SKM-1 treated with dmso at 0.1 percent for 144 hours (cell line): ENCODE results near the gene PDLIM5.
"Not testable (repeated sequence)": the region's sequence is repeated elsewhere in the genome, so short reads cannot be mapped to it uniquely, and the experiment has no call there.

Source experiments
- DNase-seq: peaks from one replicate; lab custom pipeline; 2025; ENCODE audit not compliant: unreplicated experiment; lab: John Stamatoyannopoulos, UW

Gene PDLIM5

DNA sequence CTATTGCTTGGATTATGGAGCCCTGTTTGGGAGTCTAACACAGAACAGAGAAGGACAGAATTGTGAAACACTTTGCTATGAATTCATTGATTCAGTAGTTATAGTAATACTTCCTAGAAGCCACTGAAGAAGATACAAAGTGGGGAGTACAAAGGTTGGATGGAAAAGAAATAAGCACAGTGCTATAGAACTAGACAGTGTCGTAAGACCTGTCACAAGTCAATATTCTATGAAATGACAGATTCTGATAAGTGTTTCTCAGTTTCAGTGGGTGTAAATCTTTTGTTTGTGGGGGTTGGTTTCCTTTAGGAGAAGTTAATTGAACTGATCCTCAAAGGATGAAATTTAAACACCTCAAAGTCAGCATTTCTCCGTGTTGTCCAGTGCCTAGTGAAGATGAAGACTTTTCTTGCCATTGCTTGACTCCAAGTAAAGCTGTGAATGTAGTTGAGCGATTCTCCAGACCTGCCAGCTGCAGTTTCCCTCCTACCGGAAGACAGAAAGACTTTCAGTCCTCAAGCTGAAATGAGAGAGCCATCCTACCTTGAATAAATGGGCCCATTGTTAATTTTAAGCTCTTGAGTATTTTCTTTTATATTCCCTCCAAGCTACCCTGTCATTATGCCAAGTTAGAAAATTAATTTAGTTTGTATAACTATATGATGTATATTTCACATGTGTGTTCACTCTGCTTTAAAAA is 7.9 kb downstream of the PDLIM5 start:
- no peak for DNase-seq

DNA sequence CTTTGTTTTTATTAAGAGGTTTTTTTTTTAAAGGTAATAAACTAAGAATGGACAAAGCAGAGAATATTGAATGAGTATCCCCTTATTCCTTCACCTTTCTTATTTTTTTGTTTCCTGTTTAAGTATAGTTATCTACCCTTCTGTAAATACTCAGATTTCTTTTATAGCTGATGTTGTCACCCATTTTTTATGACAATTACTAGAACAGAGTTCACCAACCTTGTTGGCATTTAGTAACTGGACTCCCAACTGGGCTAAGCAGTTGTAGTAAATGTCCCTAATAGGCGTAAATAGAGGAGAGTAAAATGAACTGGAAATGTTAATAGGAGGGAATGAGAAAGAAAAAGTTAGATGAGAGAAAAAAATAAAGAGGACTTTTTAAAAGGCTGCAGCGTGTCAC is 9.8 kb downstream of the PDLIM5 start:
- DNase-seq = no peak

DNA sequence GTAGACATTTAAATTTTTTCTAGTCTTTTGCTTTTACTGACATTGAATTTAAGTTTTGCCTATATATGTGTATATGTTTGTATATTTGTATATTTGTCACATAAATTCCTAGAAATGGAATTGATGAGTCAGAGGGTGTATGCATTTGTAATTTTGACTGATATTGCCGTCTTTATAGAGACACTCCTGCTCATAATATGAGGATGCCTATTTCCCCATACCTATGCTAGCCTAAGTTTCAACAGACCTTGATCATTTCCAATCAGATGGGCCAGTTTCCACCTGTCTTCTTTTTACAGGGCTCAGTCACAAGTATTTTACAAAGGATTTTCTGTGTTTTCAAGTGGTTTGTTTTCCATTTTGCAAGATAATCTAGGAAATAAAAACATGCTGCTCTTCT is 10.8 kb downstream of the PDLIM5 start:
- no peak for DNase-seq

DNA sequence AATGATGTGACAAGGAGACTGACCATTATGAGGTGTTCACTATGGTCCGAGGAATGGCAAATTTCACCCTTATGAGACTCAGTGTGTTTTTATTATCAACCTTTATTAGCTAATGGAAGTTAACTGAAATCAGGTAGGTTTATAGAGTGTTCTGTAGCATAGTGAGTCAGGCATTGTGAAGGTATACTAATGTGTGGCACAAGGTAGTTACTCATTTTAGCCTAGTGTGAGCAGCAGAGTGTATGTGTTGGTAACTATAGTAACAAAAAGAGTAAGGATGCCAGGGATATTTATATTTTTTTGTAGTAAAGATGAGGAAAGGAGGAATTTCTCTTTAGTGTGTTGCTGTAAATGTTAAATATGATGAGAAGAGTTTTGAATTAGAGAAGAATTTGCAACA is 12.0 kb downstream of the PDLIM5 start:
- DNase-seq = no peak

DNA sequence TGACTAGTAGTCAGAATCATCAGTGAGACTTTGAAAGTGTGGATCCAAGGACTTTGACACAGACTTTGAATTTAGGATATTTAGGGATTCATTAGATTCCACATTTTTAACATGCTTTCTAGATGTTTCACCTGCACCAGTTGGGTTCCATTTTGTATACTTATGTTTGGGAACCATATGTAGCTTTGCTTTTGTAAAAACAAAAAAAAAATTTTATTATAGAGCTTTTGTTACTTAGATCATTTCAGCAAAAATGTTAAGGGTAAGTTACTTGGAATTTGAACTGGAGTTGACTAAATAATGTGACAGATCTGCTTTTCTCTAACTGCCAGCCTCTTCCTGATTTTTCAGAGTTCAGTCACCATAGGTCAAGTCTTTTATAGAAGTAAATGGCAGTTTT is 14.6 kb downstream of the PDLIM5 start:
- no peak for DNase-seq

DNA sequence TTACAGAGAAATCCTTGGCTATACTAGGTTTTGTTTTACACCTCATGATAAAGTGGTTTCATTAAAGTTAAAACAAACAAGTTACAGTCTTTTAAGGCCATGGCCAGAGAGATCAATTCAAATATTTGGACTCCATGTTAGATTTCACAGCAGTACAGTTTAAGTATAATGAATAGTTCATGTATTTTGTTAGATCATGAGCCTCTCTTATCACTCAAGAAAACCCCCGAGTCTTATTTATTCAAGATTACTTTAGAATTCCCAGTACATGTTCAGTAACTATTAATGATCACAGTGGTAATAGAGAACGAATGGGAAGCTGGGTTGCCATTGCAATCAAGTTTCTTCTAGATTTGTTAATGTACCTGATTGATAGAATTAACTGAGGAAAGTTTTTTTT is 15.2 kb downstream of the PDLIM5 start:
- DNase-seq = no peak

DNA sequence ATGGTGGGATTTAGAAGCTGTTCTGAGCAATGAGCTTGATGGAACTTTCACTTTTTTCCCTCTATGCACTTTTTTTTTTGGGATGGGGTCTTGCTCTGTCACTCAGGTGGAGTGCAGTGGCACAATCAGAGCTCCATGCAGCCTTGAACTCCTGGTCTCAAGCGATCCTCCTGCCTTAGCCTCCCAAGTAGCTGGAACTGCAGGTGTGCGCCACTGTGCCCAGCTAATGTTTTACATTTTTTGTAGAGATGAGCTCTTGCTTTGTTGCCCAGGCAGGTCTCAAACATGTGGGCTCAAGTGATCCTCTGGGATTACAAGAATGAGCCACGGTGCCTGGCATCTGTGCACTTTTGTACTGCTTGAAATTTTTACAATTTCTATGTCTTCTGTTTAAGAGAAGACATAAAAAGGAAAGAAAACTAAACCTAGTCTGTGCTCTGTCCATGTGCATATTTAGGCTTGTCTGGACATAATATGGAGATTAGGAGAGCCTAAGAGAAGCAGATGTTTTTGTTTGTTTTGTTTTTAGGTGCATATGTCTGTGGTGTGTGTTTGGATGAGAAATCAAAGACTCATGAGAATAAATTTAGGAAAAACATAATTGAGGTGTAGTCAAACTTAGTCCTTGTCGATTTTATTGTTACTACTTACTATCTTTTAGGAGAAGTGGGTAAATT is 16.5 kb downstream of the PDLIM5 start:
- DNase-seq = no peak

DNA sequence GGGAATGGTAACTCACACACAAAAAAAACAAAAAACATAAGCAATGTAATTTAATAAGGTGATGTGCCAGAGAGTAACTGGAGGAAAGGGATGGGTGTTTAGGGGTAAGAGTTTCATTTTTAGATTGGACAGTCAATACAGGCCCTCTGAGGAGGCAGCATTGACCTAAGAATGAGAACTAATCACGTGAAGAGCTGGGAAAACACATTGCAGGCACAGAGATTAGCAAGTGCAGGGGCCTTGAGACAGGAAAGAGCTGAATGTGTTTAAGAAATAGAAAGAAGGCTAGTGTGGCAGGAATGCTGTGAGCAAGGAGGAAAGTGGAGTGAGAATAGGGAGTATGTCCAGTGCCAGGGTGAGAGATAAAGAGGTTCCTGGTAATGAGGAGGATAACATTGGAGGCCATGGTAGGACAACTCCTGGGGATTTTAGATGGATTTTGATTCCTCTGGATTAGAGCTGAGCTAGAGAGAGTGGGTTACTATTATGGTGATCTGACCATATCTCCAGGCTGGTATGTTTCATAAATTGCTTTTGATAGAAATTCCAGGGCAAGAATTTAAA is 17.6 kb downstream of the PDLIM5 start:
- no peak for DNase-seq

DNA sequence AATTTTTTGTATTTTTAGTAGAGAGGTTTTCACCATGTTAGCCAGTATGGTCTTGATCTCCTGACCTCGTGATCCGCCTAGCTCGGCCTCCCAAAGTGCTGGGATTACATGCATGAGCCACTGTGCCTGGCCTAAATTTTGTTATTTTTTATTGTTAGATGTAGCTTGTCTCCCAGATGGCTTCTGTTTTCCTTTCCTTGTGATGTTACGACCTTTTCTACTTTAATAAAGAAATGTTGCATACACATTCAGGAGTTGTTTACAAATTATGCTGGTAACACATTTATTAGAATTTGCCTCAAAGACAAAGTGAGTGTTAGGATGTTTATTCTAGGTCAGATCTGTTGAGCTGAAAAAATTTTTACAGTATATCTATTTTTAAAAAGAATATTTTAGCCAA is 18.4 kb downstream of the PDLIM5 start:
- no peak for DNase-seq

DNA sequence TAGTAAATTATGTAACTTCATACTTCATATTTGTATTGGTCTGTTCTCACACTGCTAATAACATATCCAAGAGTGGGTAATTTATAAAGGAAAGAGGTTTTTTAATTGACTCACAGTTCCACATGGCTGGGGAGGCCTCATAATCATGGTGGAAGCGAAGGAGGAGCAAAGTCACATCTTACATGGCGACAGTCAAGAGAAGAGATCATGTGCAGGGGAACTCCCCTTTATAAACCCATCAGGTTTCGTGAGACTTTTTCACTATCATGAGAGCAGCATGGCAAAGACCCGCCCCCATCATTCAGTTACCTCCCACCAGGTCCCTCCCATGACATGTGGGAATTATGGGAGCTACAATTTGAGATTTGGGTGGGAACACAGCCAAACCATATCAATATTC is 19.0 kb downstream of the PDLIM5 start:
- not testable (repeated sequence) for DNase-seq

DNA sequence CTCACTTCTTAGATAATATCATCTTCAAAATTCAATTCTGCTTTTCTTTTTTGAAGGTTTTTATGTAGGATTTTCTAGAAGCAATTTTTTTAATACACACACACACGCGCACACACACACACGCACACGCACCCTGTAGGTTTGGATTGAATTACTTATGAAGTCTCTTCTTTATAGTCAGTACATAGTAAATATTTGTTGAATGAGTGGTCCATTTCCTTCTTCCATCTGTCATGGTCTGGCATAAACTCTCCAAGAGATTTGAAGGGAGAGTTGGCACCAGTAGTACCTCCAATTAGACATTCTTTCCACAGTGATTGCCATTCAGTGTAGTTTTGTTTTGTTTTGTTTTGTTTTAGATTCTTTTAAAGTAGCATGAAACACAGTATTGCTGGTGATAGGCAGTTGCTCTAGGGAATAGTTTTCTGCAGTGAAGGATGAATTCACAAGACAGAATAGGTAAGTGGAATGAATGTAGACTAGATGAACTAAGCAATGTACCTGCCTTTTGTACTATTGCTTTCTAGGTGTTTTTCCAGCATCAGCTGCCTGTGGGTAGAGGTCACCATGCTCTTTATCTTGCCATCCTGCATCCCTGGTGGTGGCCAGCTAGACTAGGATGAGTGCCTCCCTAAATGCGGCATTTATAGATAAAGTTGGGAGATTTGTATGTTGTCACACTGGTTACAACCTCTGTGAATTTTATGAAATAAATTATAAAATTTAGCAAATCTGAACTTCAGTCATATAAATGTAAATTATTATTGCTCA is 20.5 kb downstream of the PDLIM5 start:
- no peak for DNase-seq

DNA sequence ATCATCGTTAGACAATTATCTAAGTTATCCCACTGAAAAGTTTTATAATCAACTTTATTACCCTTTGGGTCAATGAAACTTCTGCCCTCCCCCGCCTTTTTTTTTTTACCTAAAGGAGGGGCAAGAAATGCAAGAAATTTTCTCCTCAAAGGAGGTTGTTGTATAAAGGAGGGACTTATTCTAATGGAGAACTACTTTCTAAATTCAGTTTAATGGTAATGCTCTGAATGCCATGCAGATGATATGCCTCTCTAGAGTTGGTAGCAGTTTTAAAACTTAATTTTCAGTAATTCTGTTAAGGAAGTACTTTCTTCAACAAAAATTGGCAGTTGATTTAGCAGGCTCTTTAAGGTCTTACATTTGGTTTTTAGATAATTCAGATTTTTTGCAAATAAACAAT is 23.3 kb downstream of the PDLIM5 start:
- no peak for DNase-seq

DNA sequence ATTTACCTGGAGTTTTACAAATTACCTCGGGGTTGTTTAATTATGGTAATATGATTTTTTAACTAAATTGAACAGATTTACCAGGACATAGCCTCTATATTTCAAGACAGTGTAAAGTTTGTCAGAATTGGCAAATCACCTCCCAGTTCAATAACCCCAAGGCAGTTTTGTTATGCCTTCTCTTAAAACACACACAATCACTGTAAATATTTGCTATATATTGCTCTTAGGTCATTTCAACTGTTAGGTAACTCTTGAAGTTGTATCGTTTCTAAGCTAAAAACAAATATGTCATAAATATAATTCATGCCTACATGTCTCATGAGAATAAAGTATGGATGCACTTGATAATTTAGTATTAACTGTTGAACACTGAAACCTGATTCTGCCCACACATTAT is 24.1 kb downstream of the PDLIM5 start:
- no peak for DNase-seq

DNA sequence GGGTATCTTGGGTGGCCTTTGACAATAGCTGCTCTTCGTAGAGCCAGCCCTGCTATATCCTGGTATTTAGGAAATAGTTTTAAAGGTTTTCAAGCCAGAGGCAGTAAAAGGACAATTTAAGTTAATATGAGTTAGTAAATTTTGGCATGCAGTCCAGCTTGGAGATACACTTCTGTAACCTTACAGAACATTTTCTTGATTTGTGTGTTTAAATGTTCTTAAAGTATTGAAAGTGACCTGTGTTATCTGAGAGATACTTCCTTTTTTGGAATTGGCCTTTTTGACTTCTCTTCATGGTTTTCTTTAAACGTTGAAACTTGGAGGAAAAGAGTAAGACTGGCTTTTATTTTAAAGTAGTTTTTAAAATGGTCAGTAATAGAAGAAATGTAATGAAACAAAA is 25.5 kb downstream of the PDLIM5 start:
- DNase-seq = no peak

DNA sequence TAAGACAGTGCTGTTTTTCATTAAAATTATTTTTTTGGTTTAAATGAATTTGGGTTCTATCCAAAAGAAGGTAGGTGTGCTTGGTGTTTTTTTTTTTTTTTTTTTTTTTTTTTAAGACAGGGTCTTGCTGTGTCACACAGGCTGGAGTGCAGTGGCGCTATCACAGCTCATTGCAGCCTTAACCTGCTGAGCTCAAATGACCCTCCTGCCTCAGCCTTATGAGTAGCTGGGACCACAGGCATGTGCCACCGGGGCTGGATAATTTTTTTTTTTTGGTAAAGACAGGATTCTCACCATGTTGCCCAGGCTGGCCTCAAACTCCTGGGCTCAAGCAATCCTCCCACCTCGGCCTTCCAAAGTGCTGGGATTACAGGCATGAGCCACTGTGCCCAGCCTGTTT is 27.1 kb downstream of the PDLIM5 start:
- not testable (repeated sequence) for DNase-seq

DNA sequence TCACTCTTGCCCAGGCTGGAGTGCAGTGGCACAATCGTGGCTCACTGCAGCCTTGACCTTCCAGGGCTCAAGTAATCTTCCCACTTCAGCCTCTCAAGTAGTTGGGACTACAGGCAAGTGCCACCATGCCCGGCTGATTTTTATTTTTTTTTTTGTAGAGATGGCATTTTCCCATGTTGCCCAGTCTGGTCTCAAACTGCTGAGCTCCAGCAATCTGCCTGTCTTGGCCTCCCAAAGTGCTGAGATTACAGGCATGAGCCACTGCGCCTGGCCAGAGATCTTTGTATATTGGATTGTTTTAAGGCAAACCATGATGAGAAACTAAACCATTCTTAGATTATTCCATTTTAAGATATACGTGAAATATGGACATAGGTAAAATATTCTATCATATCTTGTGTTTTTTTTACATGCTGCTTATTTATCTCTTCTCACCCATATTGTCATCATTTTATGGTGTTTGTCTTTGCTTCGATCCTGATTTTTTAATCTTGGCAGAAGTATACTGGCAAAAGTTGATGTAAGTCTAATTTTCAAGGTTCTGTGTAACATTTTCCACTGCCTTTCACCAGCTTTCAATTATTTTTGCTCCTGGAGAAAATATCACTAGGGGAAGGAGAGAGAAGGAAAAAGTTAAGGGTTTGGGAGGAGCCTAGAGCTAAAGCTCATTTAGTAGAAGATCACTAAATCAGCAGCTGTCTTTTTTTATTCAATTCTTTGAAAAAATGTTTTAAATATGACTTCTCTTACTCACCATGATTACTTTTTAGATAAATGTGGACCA is 27.8 kb downstream of the PDLIM5 start:
- no peak for DNase-seq

DNA sequence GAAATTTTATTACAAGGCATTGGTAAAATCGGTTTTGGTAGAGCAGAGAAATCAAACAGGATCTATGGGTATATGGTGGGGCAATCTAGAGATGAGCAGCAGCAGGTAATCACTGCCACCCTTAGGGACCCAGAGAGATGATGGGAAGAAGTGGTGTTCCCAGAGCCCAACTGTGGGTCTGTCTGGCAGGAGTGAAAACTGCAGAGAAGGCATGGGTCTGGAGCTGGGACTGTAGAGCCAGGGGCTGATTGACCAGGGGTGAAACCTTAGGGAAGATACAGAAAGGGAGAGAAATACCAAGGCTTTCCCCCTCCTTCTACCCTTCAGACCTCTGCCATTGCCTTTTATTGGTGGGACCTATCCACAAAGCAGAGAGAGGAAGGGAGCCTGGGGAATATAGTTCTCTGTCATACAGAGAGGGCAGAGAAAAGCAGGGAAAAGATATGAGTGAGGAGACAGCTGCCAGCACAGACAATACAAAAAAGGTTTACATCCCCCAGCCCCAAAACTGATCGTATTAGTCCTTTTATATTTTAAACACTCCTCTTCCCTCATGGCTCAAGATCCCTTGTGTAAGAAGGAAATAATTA is 28.7 kb downstream of the PDLIM5 start:
- DNase-seq = no peak

DNA sequence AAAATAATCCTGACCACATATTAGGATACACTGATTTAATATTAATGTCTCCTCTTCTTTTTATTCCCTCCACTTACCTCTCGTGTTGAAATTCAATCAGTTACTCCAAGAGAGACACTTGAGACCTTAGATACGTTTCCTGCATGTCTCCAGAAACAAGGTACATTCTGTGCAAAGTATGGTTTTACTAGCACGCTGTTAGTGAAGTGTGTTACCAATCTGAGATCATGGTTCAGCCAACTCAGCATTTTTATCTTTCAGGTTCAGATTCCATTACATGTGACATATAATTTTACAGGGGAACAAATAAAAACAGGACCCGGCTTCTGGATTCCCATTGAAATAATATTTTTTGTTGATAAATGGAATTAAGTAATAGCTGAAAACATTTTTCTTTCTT is 32.2 kb downstream of the PDLIM5 start:
- no peak for DNase-seq

DNA sequence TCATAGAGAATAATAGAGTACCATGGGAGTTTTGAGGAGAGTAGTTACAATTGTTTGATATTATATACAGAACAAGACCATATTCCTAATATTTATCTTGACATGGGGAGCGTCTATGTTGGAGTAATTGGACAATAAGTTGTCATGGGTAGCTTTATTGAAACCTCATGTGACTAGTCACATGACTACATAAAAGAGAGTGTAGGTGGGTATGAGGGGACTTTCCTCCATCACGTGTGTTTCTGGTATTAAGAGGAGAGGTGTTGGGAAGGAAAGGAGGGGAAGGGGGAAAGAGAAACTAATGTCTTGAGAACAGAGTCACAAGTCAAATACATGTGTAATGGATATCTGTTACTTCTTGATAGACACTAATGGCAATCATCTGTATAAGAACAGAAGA is 33.1 kb downstream of the PDLIM5 start:
- DNase-seq = no peak

DNA sequence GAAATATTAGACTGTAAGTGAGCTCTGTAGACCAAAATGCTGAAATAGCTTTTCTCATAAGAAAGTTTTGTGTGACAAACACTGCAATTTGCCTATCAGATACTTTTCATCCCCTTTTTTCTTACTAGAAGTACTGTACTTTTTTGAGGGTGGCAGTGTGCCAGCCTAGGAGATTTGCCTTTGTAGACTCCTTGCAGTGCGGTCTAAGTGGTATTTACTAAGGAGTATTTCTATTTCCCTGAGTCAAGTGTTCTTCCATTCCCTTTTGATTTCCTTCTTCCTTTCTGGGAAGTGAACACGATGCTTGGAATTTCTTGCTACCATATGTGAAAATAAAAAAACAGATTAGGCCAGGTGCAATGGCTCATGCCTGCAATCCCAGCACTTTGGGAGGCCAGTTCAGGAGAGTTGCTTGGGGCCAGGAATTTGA is 34.6 kb downstream of the PDLIM5 start:
- no peak for DNase-seq

DNA sequence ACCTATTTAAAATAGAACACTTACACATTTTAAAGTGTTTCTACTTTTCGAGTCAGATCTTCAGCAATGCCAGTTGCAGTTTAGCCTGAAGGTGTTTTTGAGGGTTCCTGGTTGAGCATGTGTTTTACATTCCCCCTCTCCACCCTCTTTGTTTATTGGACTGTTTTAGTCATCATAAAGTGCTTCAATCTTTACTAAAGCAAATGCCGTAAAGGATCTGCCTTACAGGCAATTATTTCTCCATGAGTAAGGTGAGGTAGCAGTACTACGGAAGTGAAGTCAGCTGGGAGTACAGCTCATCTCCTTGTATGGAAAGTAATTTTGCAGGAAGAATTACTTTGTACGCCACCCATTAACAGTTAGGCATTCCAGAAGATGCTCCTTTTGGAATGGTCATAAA is 36.9 kb downstream of the PDLIM5 start:
- no peak for DNase-seq
